Measurements from ENCODE around the gene WNK1.

Gene WNK1

DNA sequence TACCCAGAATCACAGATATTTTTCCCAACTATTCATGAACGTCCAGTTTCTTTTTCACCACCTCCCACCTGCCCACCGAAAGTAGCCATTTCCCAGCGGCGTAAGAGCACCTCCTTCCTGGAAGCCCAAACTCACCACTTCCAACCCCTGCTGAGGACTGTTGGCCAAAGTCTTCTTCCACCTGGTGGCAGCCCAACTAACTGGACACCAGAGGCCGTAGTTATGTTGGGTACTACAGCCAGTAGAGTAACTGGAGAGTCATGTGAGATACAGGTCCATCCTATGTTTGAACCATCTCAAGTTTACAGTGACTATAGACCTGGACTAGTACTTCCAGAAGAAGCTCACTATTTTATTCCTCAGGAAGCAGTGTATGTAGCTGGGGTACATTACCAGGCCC lies 115.5 kb downstream of the WNK1 start:
- DNase-seq, result no peak

DNA sequence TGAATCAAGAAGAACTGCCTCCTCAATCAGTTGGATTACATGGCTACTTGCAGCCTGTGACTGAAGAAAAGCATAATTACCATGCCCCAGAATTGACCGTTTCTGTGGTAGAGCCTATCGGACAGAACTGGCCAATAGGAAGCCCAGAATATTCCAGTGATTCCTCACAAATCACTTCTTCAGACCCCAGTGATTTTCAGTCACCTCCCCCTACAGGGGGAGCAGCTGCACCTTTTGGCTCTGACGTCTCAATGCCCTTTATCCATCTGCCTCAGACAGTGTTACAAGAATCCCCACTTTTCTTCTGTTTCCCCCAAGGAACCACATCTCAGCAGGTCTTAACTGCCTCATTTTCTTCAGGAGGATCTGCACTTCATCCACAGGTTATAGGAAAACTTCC lies 116.3 kb downstream of the WNK1 start:
- no peak for DNase-seq

DNA sequence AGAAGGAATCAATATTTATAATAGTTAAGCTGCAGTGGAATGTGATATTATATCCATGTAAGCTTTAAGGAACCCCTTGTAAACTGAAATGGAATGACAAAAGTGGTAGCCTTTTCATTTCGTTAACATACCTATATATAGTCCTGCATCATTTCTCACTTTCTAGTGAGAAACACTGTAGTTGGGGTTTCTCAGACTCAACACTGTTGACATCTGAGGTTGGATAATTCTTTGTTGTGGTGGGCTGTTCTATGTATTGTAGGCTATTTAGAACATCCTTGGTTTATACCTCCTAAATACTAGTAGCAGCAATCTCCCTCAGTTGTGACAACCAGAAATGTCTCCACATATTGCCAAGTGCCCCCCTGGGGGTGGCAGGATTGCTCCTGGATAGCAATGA lies 118.0 kb downstream of the WNK1 start:
- no peak for DNase-seq

DNA sequence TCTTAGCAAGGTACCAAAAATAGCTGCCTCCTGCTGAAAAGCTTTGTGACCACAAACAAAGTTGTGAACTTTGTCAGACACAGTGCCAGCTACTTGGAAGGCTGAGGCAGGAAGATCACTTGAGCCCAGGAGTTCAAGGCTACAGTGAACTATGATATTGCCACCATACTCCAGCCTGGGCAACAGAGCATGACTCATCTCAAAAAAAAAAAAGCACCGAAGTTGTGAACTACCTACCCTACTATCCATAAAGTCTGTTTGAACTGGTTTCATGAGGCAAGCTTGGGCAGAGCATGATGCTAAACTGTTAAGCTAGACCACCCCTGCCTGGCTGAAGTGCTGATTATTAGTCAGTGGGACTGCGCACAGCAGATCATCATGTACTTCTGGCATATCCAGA lies 121.6 kb downstream of the WNK1 start:
- no peak for DNase-seq

DNA sequence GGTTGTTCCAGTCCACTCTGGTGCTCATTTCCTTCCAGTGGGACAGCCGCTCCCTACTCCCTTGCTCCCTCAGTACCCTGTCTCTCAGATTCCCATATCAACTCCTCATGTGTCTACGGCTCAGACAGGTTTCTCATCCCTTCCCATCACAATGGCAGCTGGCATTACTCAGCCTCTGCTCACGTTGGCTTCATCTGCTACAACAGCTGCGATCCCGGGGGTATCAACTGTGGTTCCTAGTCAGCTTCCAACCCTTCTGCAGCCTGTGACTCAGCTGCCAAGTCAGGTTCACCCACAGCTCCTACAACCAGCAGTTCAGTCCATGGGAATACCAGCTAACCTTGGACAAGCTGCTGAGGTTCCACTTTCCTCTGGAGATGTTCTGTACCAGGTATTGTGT lies 127.3 kb downstream of the WNK1 start:
- DNase-seq, result no peak

DNA sequence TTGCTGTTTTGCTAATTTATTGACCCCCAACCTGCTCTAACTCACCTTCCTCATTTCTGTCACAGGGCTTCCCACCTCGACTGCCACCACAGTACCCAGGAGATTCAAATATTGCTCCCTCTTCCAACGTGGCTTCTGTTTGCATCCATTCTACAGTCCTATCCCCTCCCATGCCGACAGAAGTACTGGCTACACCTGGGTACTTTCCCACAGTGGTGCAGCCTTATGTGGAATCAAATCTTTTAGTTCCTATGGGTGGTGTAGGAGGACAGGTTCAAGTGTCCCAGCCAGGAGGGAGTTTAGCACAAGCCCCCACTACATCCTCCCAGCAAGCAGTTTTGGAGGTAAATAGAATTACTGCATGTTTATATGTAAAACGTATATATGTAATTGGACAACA lies 128.3 kb downstream of the WNK1 start:
- no peak for DNase-seq

DNA sequence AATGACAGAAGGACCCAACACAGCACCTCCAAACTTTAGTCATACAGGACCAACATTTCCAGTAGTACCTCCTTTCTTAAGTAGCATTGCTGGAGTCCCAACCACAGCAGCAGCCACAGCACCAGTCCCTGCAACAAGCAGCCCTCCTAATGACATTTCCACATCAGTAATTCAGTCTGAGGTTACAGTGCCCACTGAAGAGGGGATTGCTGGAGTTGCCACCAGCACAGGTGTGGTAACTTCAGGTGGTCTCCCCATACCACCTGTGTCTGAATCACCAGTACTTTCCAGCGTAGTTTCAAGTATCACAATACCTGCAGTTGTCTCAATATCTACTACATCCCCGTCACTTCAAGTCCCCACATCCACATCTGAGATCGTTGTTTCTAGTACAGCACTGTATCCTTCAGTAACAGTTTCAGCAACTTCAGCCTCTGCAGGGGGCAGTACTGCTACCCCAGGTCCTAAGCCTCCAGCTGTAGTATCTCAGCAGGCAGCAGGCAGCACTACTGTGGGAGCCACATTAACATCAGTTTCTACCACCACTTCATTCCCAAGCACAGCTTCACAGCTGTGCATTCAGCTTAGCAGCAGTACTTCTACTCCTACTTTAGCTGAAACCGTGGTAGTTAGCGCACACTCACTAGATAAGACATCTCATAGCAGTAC lies 132.5 kb downstream of the WNK1 start:
- DNase-seq, result no peak

DNA sequence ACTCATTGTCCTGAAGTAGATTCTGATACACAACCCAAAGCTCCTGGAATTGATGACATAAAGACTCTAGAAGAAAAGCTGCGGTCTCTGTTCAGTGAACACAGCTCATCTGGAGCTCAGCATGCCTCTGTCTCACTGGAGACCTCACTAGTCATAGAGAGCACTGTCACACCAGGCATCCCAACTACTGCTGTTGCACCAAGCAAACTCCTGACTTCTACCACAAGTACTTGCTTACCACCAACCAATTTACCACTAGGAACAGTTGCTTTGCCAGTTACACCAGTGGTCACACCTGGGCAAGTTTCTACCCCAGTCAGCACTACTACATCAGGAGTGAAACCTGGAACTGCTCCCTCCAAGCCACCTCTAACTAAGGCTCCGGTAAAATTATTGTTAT lies 133.3 kb downstream of the WNK1 start:
- no peak for DNase-seq

DNA sequence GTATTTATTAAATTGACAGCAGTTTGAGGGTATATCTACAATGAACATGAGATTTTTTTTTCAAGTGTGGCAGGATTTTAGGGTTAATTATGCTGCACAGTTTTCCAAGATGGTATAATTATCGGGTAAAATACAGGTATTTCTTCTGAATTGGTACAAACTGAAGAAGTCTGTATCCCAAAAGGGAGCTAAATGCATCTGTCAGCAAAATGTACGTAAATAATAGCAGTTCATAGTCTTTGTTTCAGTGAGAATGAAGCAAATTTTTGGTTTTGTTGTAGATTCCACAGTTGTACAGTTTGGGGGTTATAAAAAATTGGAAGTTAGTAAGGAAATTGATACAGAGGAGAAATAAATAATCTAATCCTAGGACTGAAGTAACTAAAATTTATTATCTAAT lies 133.8 kb downstream of the WNK1 start:
- no peak for DNase-seq

DNA sequence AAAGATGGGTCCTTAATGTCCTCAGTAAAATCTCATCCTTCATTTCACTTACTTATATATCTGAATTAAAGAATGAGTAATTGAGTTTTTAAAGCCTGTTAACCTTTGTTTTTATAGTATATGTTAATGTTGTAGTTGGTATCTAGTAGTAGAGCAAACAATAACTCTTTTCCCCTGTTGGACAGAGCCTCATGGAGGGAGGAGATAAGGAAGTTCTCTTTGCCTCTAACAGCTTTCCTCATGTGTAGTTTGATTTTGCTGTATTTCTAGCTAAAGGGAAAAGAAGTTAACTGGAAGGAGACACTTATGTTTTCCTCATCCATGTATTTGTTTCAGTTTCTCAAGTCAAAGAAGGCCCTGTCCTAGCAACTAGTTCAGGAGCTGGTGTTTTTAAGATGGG lies 141.8 kb downstream of the WNK1 start:
- DNase-seq, result no peak

DNA sequence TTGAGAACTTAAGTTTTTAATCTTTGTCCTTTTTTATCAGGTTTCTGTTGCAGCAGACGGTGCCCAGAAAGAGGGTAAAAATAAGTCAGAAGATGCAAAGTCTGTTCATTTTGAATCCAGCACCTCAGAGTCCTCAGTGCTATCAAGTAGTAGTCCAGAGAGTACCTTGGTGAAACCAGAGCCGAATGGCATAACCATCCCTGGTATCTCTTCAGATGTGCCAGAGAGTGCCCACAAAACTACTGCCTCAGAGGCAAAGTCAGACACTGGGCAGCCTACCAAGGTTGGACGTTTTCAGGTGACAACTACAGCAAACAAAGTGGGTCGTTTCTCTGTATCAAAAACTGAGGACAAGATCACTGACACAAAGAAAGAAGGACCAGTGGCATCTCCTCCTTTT lies 143.7 kb downstream of the WNK1 start:
- DNase-seq, result no peak

DNA sequence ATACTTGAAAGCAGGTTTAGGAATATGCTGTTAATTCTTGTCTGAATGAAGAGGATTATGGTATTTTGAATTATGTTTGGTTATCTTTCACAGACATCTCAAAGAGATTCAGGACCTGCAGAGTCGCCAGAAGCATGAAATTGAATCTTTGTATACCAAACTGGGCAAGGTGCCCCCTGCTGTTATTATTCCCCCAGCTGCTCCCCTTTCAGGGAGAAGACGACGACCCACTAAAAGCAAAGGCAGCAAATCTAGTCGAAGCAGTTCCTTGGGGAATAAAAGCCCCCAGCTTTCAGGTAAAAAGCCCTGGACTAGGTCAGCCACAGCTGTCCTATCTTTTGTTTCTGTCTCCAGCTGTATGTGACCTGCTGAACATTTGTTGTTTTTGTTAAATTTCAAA lies 145.0 kb downstream of the WNK1 start:
- no peak for DNase-seq

DNA sequence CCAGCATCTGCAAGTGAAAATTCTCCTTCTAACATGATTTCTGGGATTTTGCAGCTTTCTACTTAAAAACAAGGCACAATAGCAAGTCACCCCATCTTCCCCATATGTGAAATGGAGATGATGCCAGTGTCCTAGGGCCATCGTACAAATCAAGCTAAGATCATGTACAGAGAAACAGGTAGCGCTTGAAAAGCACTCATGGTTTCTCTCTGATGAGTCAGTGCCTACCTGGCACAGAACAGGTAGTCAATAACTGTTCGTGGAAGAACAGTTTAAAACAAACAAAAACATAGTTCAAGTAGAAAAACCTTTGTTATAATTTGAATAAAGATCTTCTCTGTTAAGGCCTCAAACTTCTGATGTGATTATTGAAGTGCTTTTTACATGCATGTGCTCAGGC lies 150.2 kb downstream of the WNK1 start:
- no peak for DNase-seq

DNA sequence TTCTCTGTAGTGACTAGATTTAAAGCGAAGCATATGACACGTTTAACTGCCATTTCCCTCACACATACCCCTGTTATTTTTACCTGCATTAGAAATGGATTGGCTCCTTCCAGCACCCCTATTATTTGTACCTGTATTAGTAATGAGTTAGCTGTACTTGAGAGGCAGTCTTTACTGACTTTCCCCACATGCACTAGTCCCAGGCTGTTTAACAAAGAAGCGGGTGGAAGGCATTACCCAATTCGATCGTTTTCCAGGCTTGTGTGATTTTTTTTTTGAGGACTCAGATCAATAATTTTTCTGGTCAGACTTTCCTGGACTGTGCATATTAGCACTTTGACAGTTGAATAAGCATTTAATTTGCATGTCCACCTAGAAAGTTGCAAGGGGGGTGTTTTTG lies 150.7 kb downstream of the WNK1 start:
- DNase-seq, result no peak

DNA sequence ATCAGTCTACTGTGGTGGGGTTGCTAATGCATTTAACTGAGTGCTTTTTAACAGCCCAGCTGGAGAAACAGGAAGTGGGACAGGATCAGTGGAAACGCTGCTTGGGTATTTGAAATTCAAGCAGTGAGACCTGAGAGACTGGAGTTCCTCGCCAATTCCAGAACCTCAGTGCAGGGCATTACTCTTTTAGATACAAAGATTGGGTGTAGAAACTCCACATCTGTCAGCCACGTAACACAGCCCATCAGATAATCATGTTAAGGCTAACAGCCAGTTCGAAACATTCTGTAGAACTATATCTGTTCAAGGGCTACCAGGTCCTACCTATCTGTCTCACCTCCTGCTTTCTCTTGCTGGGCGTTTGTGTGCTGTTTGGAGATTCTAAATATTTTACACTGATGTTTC lies 151.6 kb downstream of the WNK1 start:
- no peak for DNase-seq

DNA sequence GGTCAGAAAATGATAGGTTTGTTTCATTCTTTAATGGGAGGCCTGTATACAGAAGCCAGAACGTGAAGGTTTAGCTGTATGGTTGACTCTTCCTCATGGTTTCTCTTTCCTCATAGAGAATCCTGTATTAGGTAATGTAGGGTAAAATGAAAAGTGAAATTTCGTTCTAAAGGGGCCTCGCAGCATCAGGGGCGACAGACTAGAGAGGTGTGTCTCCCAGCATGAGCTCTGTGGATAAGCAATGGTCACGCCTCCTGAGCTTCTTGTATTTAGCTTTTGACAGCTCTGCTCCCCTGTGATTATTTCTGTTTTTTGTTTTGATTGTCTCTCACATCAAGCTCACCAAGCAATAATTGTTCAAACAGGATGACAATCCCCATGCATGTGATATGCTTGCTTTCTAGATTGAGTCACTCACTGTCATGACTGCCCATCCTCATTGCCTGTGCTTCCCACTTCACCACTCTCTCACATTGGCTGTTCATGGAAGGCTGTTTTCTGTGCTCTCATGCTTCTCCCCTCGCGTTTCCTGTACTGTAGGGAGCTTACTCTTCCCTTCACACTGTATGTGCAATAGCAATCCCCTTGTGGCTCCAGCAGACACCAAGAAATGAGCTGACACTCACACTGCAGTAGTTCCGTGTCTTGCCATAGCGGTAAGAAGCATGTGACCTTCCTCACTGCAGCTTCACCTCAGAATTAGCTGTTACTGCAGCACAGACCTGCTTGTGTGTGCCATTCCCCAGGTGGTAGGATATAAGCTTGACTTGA lies 153.1 kb downstream of the WNK1 start:
- peak; percentile 15 for DNase-seq

DNA sequence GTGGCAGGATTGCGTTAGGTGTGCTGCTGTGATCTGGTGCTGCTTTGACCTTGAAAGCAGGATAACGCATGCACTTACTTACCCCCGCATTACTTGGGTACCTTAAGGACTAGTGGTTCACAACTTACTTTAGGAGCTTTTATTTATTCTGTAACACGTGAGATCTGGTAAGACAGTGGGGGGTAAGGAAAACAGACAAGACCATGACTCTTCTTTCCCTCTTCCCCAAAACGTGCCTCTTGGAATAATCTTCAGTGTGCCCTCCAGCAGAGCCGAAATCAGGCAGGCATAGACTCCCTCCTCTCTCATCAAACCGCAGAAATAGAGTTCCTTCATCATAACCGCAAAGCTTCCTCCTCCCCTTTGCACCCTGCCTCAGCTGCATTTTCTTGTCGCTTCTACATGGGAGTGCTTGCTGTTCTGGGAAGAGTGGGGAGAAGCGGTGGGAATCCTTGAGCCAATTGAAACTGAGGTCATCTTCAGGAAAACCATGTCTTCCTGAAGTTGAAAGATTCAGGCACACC lies 153.7 kb downstream of the WNK1 start:
- DNase-seq, result no peak

DNA sequence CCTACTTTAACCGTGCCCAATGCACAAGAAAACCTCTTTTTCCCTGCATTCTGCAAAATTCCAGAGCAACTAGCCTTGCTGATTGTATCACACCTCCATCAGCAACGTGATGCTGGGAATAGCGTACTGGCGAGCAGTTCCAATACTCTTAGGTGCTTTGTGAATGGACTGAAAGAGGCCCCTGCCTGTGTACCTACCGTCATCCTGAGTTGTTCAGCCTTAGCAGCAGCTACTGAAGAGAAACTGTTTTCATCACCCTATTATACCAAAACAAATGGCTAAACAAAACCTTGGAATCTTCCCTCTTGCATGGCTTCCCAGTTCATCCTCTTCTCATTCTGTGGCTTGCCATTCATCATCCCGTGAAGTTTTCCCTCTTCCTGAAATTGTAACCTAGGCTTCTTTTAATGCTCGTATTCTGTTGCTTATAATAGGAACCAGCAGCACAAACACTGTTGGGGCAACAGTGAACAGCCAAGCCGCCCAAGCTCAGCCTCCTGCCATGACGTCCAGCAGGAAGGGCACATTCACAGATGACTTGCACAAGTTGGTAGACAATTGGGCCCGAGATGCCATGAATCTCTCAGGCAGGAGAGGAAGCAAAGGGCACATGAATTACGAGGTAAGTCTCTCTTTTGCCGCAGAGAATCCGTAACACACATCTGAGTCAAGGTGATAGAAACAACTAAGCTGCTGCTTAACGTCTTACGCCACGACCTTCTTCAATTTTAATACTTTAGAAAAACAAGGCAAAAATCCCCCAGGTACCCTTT lies 155.2 kb downstream of the WNK1 start:
- no peak for DNase-seq

DNA sequence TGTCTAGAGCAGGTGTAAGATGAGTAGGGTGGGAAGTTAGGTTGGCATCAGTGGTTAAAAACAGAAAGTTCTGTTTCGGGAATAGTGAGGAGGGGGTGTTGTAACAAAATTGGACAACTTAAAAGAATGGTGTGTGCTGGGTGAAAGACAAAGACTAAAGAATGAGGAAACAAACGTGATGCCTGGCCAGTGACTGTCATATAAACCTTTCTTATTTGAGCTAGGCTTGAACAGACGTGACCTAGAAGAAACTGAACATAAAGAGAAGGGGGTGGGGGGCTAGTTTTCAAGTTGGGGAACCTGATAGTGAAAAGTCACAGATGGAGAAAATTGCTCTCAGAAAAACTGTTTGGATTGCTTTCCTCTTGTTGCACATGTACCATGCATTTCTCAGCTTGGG lies 157.5 kb downstream of the WNK1 start:
- no peak for DNase-seq

DNA sequence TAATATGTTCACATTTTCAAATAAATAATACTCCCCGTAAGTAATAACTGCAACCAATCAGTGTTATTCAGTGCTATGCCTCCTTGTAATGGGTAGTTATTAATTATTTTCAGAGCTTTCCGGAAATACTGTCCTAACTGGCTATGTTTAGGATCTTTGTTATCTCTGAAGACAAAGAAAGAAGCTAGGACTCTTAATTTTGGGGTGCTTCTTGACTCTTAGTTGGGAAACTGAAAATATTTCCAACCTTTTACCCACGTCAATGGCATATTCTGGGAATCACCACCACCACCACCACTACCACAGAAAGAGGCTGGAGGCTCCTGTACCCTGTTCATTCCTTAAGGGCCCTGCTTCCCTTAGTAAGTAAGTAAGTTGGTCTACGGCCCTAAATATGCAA lies 158.0 kb downstream of the WNK1 start:
- no peak for DNase-seq

DNA sequence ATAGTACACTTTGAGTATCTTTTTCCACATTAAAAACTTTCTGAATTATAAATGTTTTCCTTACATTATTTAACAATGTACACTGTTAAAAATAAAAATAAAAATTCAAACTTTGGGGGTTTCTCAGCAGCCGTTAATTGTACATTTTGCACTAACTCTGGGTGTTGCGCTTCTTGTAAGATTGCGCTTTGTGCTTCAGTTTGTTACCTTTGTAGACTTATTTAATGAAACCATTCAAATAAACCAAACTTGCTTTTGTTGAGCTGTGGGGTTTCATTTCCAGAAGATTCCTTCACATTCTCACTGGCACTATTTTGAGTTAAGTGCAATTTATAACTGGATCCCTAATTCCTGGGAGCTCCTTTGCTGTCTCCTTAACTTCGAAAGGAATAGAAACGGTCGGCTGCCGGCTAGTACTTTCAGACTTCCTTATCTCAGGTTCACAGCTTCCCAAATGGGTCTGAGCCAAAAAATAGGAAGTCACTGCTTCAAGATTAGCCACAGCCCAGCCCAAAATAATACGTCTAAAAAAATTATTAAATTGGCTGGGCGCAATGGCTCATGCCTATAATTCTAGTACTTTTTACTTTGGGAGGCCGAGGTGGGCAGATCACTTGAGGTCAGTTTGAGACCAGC lies 158.9 kb downstream of the WNK1 start:
- no peak for DNase-seq

DNA sequence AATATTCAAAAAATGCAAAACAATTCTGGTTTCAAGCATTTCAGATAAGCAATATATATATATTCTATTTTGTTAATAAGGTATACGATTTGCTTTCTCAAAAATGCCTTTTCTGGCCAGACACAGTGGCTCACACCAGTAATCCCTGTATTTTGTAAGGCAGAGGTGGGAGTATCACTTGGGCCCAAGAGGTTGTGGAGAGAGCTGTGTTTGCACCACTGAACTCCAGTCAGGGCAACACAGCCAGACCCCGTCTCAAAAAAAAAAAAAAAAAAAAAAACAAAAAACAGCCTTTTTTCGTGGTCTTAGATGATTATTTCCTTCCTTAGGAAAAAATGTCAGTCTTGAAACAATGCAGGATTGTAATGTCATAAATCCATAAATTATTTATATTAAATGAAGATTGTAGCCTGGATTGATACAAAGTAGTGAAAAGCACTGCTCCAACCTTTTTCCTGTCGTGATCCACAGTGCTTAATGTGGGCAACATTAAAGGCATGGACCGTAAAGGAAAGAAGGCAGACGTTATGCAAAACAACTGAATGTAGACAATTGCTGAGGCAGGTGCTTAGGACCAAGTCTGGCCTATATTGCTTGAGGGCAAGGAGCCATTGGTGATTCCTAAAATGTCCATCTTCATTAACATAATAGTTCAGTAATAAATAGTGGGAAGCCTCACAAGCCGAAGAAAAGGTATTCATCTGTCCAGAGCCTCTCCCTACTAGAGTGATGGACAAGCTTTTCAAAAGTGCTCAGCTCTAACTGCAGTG lies 160.3 kb downstream of the WNK1 start:
- no peak for DNase-seq

Data from eye (tissue), 1 donor.